Stimulated activated CD8-positive, alpha-beta memory T cell treated with anti-CD3 and anti-CD28 coated beads, Interleukin-12 subunit alpha, Interleukin-12 subunit beta, amount 100 ng/mL, for 24 hours (primary cell): ENCODE results near the gene CYTH4.

ENCODE experiments used
- DNase-seq: peaks from one replicate; pipeline ENCODE4 v3.0.0-alpha.2; 2020; ENCODE audit errors: extremely low read depth

The CYTH4 gene

GRCh38 chr22:37289156-37289735, 6.9 kb downstream of the CYTH4 start:
- DNase-seq: no peak

- no peak for DNase-seq
Observed at GRCh38 chr22:37290737-37291136, 8.4 kb downstream of the CYTH4 start.

- no peak for DNase-seq
Observed at GRCh38 chr22:37291559-37292298, 9.4 kb downstream of the CYTH4 start.

GRCh38 chr22:37292641-37293040, 10.3 kb downstream of the CYTH4 start:
- no peak for DNase-seq

- DNase-seq: no peak
Observed at GRCh38 chr22:37293172-37293571, 10.9 kb downstream of the CYTH4 start.

GRCh38 chr22:37294747-37295146, 12.4 kb downstream of the CYTH4 start:
- DNase-seq: no peak

GRCh38 chr22:37295213-37295886, 13.0 kb downstream of the CYTH4 start:
- DNase-seq: no peak

- DNase-seq: no peak
Observed at GRCh38 chr22:37295946-37296345, 13.6 kb downstream of the CYTH4 start.

GRCh38 chr22:37298748-37299495, 16.6 kb downstream of the CYTH4 start:
- no peak for DNase-seq

- no peak for DNase-seq
Observed at GRCh38 chr22:37299969-37300509, 17.7 kb downstream of the CYTH4 start.

- DNase-seq: no peak
Observed at GRCh38 chr22:37300551-37301017, 18.3 kb downstream of the CYTH4 start.

GRCh38 chr22:37301144-37301830, 19.0 kb downstream of the CYTH4 start:
- DNase-seq: no peak

GRCh38 chr22:37302674-37303555, 20.6 kb downstream of the CYTH4 start:
- no peak for DNase-seq

GRCh38 chr22:37303821-37304274, 21.5 kb downstream of the CYTH4 start:
- peak; percentile 55 for DNase-seq

- no peak for DNase-seq
Observed at GRCh38 chr22:37304595-37305343, 22.5 kb downstream of the CYTH4 start.

GRCh38 chr22:37305887-37306286, 23.6 kb downstream of the CYTH4 start:
- DNase-seq: no peak

GRCh38 chr22:37306494-37306829, 24.2 kb downstream of the CYTH4 start:
- DNase-seq: no peak

- DNase-seq: no peak
Observed at GRCh38 chr22:37308385-37309200, 26.3 kb downstream of the CYTH4 start.
